ENCODE results near the gene SDK2.

GRCh38 chr17:73639932-73640331 lies 4.3 kb downstream of the SDK2 start:
- TF ChIP-seq POLR2A (IDR thresholded peaks at IDR 0.05; ENCODE audit: control extremely low read depth in 1 of 2, low read depth in 2 of 2, low read length in 2 of 2) (no peak), YY1 (IDR thresholded peaks at IDR 0.05; ENCODE audit: low read depth, low read length) (no peak), SUZ12 (IDR thresholded peaks at IDR 0.05; ENCODE audit: low read length) (no peak), MAX (IDR thresholded peaks at IDR 0.05) (no peak), EZH2 (IDR thresholded peaks at IDR 0.05; ENCODE audit: low read depth, low read length, severe bottlenecking) (no peak), SP1 (IDR thresholded peaks at IDR 0.05; ENCODE audit: low read depth, low read length) (no peak), CREB1 (IDR thresholded peaks at IDR 0.05) (no peak), RAD21 (IDR thresholded peaks at IDR 0.05 in 1 of 2, conservative IDR thresholded peaks at IDR 0.05 in 1 of 2; ENCODE audit: low read depth in 2 of 2, low read length in 2 of 2) (no peak), POLR2AphosphoS5 (IDR thresholded peaks at IDR 0.05; ENCODE audit: low read depth, low read length) (no peak), RBBP5 (IDR thresholded peaks at IDR 0.05; ENCODE audit: borderline replicate concordance, low read depth, low read length) (no peak)
- TF ChIP-seq, protein P1, sequence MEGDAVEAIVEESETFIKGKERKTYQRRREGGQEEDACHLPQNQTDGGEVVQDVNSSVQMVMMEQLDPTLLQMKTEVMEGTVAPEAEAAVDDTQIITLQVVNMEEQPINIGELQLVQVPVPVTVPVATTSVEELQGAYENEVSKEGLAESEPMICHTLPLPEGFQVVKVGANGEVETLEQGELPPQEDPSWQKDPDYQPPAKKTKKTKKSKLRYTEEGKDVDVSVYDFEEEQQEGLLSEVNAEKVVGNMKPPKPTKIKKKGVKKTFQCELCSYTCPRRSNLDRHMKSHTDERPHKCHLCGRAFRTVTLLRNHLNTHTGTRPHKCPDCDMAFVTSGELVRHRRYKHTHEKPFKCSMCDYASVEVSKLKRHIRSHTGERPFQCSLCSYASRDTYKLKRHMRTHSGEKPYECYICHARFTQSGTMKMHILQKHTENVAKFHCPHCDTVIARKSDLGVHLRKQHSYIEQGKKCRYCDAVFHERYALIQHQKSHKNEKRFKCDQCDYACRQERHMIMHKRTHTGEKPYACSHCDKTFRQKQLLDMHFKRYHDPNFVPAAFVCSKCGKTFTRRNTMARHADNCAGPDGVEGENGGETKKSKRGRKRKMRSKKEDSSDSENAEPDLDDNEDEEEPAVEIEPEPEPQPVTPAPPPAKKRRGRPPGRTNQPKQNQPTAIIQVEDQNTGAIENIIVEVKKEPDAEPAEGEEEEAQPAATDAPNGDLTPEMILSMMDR (IDR thresholded peaks at IDR 0.05; ENCODE audit: control extremely low read depth in 1 of 3, insufficient read depth in 1 of 3, low read depth in 1 of 3, low read length in 3 of 3): no peak
